ENCODE measurements around the gene KCNQ1OT1. TPM values are rescaled to one million over a fixed set of nuclear protein-coding genes. Genes with fewer than 3 reads are reported as not detected.

Gene KCNQ1OT1
- polyA plus RNA-seq, 3 donors from 2014 or later: 0.04 to 0.12 TPM; not detected in 1

DNA sequence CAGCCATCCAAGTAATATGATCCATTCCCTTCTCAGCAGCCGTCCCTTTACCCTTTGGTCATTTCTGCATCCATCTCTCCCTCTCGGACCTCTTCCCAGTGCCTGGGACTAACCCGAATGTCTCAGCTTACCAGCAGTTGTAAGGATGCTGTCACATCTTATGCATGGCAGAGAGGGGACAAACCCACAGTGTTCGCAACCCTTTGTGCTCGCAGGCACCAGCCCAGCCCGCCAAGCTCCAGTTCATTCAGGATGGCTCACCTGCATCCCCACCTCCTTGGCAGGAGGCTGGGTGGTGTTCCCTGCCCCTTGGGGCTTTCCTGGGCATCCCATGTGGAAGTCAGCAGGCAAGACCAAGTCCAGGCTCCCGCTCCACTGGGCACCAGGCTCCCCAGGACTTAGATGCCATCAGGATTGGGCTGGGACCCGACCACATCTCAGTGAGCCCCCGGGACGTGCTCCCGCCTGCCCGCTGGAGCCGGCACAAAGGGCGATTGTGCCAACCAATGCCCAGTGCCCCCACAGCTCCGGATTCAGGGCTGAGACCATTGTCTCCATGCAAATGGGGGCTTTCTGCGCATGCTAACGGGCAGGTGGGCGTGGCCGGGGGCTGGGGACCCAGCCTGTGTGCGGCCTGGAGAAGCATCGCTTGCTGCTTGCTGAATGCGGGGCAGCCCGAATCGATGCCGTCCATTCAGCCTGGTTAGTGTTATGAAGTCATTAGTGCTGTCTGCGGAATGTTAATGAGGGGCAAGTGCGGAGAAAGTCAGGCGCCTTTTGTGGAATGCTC lies 108.6 kb downstream of the KCNQ1OT1 start:
- no peaks in the 10 kb centered on the region for H3K36me3 Mint-ChIP-seq
- no peak overlapping the region for H3K27ac Mint-ChIP-seq
- H3K27me3 Mint-ChIP-seq (ENCODE audit: low read depth in 3 of 3): peaks cover 0 to 5% (median 3%) of the 10 kb centered on the region in 3 donors
- H3K4me3 Mint-ChIP-seq: no peak overlapping the region
- no peak for DNase-seq
- no peaks in the 10 kb centered on the region for H3K4me1 Mint-ChIP-seq
- H3K9me3 Mint-ChIP-seq: no peaks in the 10 kb centered on the region

DNA sequence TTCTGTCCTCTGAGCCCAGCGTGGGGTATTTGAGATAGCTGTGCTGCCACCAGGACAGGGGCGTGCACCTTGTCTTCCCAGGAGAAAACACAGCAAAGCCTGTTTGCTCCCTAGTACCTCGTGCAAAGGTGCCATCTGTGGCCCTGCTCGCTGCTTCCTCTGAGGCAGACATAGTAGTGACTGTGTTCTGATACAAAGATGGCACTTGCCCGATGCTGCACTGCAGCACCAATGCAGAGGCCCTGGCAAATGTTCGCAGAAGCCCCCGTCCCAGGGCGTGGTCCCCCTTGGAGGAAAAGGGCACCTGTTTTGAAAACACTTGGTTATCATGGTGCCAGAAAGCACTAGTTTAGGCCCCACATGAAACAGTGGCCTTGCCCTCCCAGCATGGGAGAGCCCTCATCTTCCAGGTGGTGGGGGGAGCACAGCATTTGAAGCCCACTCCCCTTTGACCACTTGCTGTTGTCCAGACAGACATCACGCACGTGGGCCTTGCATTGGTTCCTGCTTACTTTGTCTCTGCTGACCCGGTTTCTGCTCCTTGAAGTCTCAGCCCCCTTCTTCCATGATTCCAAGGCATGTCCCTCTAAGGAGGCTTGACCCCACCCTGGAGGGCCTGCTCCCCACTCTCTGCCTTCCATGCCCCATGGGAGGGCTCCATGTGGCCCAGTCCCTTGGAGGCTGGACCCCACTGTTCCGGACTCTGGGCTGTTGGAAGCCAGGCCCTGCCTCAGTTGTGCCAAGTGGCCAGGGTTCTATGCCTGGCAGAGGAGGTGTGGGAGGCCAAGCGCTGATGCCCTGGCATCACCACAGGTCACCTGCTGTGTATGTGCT lies 109.4 kb downstream of the KCNQ1OT1 start:
- DNase-seq: no peak
- H3K36me3 Mint-ChIP-seq: no peaks in the 10 kb centered on the region
- H3K9me3 Mint-ChIP-seq: no peaks in the 10 kb centered on the region
- no peaks in the 10 kb centered on the region for H3K4me1 Mint-ChIP-seq
- peaks cover 0 to 5% (median 3%) of the 10 kb centered on the region in 3 donors for H3K27me3 Mint-ChIP-seq (ENCODE audit: low read depth in 3 of 3)
- no peak overlapping the region for H3K4me3 Mint-ChIP-seq
- no peak overlapping the region for H3K27ac Mint-ChIP-seq

DNA sequence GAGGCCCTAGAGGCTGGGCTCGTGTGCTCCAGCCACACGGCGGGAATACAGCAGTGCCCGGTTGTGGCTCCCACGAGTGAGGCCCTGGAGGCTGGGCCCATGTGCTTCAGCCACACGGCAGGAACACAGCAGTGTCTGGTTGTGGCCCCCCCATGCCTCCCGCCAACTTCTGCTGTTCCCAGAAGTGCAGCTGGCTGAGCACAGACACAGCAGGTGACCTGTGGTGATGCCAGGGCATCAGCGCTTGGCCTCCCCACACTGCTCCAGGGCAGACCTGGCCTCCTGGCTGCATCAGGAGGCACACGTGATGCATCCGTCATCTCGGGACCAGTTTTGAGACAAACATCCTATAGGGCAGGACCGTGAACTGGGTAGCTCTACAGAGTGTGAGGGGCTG lies 110.3 kb downstream of the KCNQ1OT1 start:
- Mint-ChIP-seq H3K27me3 (ENCODE audit: low read depth in 3 of 3) (peaks cover 0 to 5% (median 3%) of the 10 kb centered on the region in 3 donors), H3K36me3 (no peaks in the 10 kb centered on the region), H3K4me1 (no peaks in the 10 kb centered on the region), H3K4me3 (no peak overlapping the region), H3K27ac (no peak overlapping the region), H3K9me3 (no peaks in the 10 kb centered on the region)
- DNase-seq: no peak

DNA sequence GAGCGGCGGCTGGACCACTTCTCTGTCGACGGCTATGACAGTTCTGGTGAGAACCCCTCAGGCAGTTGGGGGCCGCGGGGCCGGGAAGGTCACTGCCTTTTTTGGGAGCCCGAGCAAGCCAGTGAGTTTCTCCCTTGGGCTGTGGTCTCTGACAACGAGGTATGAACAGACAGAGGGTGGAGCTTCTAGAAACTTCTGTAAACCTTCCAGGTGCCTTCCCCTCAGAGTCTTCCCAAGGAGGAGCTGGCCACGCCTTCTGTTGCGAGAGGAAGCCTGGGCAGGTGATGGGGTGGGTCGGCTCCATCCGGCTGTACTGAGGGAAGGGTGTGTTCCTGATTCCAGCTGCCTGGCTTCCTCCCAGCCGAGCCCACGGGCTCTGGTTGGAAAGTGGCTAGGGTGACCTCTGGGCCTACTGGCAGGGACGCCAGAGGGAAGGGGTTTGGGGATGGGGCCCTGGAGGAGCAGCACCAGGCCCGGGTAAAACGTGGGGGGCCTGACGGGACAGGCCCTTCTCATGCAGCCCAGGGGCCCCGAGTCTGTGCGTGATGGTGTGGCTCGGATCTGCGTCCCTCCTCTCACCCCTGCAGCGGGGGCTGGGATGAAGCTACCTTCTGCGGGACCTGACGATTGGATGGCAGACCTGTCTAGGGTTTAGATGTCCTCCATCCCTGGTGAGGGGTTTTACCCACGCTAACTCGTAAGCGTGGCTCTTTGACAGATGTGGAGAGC lies 110.8 kb downstream of the KCNQ1OT1 start:
- H3K27ac Mint-ChIP-seq: no peak overlapping the region
- DNase-seq: no peak
- H3K27me3 Mint-ChIP-seq (ENCODE audit: low read depth in 3 of 3): peaks cover 0 to 5% (median 3%) of the 10 kb centered on the region in 3 donors
- H3K9me3 Mint-ChIP-seq: no peaks in the 10 kb centered on the region
- no peaks in the 10 kb centered on the region for H3K36me3 Mint-ChIP-seq
- H3K4me1 Mint-ChIP-seq: no peaks in the 10 kb centered on the region
- no peak overlapping the region for H3K4me3 Mint-ChIP-seq

GRCh38 chr11:2587976-2588748 lies 111.6 kb downstream of the KCNQ1OT1 start:
- DNase-seq: no peak
- Mint-ChIP-seq H3K27ac (peak overlapping the region in 1 of 6 donors; percentile 17), H3K36me3 (no peaks in the 10 kb centered on the region), H3K4me3 (no peak overlapping the region), H3K4me1 (no peaks in the 10 kb centered on the region), H3K9me3 (no peaks in the 10 kb centered on the region), H3K27me3 (ENCODE audit: low read depth in 3 of 3) (peaks cover 0 to 5% (median 3%) of the 10 kb centered on the region in 3 donors)

GRCh38 chr11:2587132-2587930 lies 112.5 kb downstream of the KCNQ1OT1 start:
- Mint-ChIP-seq H3K36me3 (no peaks in the 10 kb centered on the region), H3K27ac (no peak overlapping the region), H3K4me3 (no peak overlapping the region), H3K9me3 (no peaks in the 10 kb centered on the region), H3K4me1 (no peaks in the 10 kb centered on the region), H3K27me3 (ENCODE audit: low read depth in 3 of 3) (peaks cover 0 to 5% (median 3%) of the 10 kb centered on the region in 3 donors)
- no peak for DNase-seq

DNA sequence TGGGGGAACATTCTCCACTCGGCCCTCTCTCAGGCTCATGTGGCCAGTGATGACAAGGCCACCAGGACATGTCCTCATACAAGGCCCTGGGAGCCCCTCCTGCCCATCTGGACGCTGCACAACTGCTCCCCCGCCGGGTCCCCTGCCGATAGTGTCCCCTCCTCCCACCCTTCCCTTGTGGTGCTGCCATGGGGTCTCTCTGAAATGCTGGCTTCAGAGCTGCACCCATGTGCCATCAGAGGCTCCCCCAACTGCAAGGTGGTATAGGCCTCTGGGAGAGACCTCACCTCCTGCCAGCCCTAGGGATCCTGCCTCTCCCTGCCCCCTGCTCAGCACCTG lies 113.0 kb downstream of the KCNQ1OT1 start:
- H3K27me3 Mint-ChIP-seq (ENCODE audit: low read depth in 3 of 3): peaks cover 0 to 3% (median 2%) of the 10 kb centered on the region in 3 donors
- no peak for DNase-seq

DNA sequence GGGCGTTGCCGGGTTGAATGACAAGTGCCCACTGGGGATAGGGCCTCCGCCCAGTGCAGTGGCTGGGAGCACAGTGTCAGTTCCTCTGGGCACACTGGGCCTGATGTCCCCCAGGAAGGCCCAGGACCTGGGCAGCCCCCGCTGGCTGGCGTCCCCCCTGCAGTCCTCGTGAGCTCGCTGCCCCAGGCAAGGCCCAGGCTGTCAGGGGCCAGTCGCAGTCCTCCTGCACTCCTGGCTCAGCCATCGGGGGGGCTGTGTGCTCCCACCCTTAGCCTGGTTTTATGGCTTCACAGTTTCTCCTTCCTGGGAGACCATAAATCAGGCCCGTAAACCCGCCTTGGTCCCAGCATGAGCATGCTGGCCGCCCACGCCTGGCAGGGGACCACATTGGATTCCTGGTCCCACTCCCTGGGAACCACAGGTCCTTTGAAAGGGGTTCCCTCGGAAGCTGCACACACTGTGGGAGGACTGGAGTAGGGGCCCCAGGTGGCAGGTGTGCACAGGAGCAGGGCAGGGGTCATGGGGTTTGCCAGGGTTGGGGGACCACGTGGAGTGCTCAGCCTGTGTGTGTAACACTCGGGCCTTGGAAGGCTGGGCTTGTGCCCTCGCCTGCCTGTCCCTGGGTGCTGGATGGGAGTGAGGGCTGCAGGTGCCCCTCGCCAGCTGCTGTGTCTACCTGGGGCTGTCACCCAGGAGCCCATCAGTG lies 113.6 kb downstream of the KCNQ1OT1 start:
- H3K4me3 Mint-ChIP-seq: no peak overlapping the region
- no peak overlapping the region for H3K27ac Mint-ChIP-seq
- H3K36me3 Mint-ChIP-seq: no peaks in the 10 kb centered on the region

More for the DNA sequence above, 113.0 kb downstream of the KCNQ1OT1 start:
- no peaks in the 10 kb centered on the region for H3K9me3 Mint-ChIP-seq
- no peaks in the 10 kb centered on the region for H3K36me3 Mint-ChIP-seq
- H3K4me1 Mint-ChIP-seq: no peaks in the 10 kb centered on the region
- H3K27ac Mint-ChIP-seq: no peak overlapping the region
- H3K4me3 Mint-ChIP-seq: no peak overlapping the region

GRCh38 chr11:2585566-2586086 lies 114.2 kb downstream of the KCNQ1OT1 start:
- Mint-ChIP-seq H3K27ac (no peak overlapping the region), H3K36me3 (no peaks in the 10 kb centered on the region), H3K27me3 (ENCODE audit: low read depth in 3 of 3) (peaks cover 0 to 2% (median 2%) of the 10 kb centered on the region in 3 donors), H3K9me3 (no peaks in the 10 kb centered on the region), H3K4me1 (no peaks in the 10 kb centered on the region), H3K4me3 (no peak overlapping the region)
- no peak for DNase-seq

More for the DNA sequence above, 113.6 kb downstream of the KCNQ1OT1 start:
- Mint-ChIP-seq H3K4me1 (no peaks in the 10 kb centered on the region), H3K27me3 (ENCODE audit: low read depth in 3 of 3) (peaks cover 0 to 3% (median 2%) of the 10 kb centered on the region in 3 donors), H3K9me3 (no peaks in the 10 kb centered on the region)
- DNase-seq: no peak

DNA sequence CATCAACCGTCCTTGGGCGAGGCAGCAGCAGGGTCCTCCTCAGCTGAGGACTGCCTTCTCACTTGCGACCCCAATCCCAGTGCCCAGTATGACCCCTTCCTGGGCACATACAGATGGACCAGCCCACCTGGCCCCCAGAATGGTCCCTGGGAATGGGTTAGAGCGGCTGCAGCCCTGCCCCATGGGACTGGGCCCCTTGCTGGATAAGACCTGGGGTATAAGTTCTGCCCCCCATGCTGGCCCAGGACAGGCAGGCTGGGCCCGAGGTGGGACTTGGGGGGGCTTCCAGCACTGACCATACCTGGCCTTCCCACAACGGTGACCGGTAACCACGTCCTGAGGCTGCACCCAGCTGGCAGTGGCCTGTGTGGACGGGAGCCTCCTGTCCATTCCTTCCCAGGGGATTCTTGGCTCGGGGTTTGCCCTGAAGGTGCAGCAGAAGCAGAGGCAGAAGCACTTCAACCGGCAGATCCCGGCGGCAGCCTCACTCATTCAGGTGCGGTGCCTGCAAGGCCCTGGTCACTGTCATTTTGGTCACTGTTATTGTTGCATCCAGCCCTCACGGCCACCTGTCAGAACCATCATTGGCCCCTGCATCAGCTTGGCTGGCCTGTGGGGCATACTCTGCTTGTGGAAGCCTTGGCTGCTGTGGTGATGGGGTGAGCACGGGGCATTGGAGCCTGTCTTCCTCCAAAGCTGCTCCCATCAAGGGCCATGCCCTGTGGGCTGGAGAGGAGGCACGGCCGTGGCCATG lies 114.8 kb downstream of the KCNQ1OT1 start:
- H3K4me1 Mint-ChIP-seq: no peaks in the 10 kb centered on the region
- H3K9me3 Mint-ChIP-seq: no peaks in the 10 kb centered on the region
- no peak overlapping the region for H3K27ac Mint-ChIP-seq
- no peak for DNase-seq
- H3K36me3 Mint-ChIP-seq: no peaks in the 10 kb centered on the region
- H3K27me3 Mint-ChIP-seq (ENCODE audit: low read depth in 3 of 3): peaks cover 0 to 2% (median 0%) of the 10 kb centered on the region in 3 donors
- H3K4me3 Mint-ChIP-seq: no peak overlapping the region

DNA sequence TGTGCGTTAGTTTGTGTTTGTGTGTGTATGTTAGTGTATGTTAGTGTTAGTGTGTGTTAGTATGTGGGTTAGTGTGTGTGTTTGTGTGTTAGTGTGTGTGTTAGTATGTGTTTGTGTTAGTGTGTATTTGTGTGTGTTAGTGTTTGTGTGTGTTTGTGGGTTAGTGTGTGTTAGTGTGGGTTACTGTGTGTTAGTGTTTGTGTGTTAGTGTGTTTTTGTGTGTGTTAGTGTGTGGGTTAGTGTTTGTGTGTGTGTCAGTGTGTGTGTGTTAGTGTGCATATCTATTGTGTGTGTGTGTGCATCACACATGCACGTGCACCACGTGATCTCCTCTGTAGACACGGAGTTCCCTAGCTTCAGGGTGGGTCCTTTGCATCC lies 115.4 kb downstream of the KCNQ1OT1 start:
- no peaks in the 10 kb centered on the region for H3K9me3 Mint-ChIP-seq
- H3K36me3 Mint-ChIP-seq: no peaks in the 10 kb centered on the region
- DNase-seq: no peak
- peaks cover 0 to 2% (median 0%) of the 10 kb centered on the region in 3 donors for H3K27me3 Mint-ChIP-seq (ENCODE audit: low read depth in 3 of 3)
- H3K27ac Mint-ChIP-seq: no peak overlapping the region
- no peak overlapping the region for H3K4me3 Mint-ChIP-seq
- no peaks in the 10 kb centered on the region for H3K4me1 Mint-ChIP-seq

DNA sequence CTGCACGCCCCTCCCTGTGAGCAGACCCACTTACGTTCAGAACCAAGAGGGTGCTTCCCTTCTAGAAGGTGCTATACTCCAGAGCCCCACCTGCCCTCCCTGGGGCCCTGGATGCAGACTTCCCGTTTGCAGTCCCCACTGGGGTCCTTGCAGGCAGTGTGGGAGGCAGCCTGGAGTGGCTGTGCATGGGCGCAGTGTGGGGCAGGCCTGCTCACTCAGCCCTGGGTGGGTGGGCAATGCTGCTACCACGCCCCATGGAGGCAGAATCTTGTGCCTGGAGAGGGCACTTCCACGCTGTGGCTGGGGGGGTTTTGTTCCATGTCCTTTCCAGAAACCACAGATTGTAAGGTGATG lies 116.2 kb downstream of the KCNQ1OT1 start:
- no peaks in the 10 kb centered on the region for H3K4me1 Mint-ChIP-seq
- no peaks in the 10 kb centered on the region for H3K36me3 Mint-ChIP-seq
- H3K4me3 Mint-ChIP-seq: no peak overlapping the region
- peaks cover 0 to 2% (median 0%) of the 10 kb centered on the region in 3 donors for H3K27me3 Mint-ChIP-seq (ENCODE audit: low read depth in 3 of 3)
- H3K27ac Mint-ChIP-seq: no peak overlapping the region
- no peak for DNase-seq
- H3K9me3 Mint-ChIP-seq: no peaks in the 10 kb centered on the region
